Lower lobe of right lung (tissue), 2 donors: Measurements from ENCODE around the gene TPRA1. TPM values are rescaled to one million over a fixed set of nuclear protein-coding genes. Genes with fewer than 3 reads are reported as not detected.

ENCODE experiments used
- ATAC-seq, 2 donors: fragments of 200-7000 bp; cut with Tn5 transposase; one replicate each; pipeline ENCODE4 v1.9.1; 2020 to 2022; ENCODE audit warnings: mild to moderate bottlenecking in 2 of 2, moderate library complexity in 2 of 2
- DNase-seq: peaks from one replicate; pipeline ENCODE4 v3.0.0-alpha.2; 2020
- H3K27ac ChIP-seq: fragments of 200-600 bp; one replicate; pipeline ENCODE4 v1.8.0; 2022
- H3K27me3 ChIP-seq: fragments of 200-600 bp; one replicate; pipeline ENCODE4 v1.8.0; 2022; ENCODE audit warnings: low read depth
- H3K36me3 ChIP-seq: fragments of 200-600 bp; one replicate; pipeline ENCODE4 v1.8.0; 2022; ENCODE audit warnings: mild to moderate bottlenecking
- H3K4me1 ChIP-seq: fragments of 200-600 bp; one replicate; pipeline ENCODE4 v1.8.0; 2022
- H3K4me3 ChIP-seq: fragments of 200-600 bp; one replicate; pipeline ENCODE4 v1.8.0; 2022; ENCODE audit warnings: mild to moderate bottlenecking
- H3K9me3 ChIP-seq: fragments of 200-600 bp; one replicate; pipeline ENCODE4 v1.8.0; 2022
- intact Hi-C: fragments of 100-400 bp; cut with DNase I; formaldehyde crosslinking; loops from one replicate; pipeline ENCODE4 v1.11.0; 2022
- total RNA-seq: library from RNA; stranded (reverse); fragmentation: NEBNext Ultra II Directional; extraction: Animal tissue kit (Norgen Biotek cat#: 25700); gene quantifications from one replicate; pipeline ENCODE4 v1.2.1, GENCODE V29; 2021
- TF ChIP-seq, protein P1 (sequence below): fragments of 200-600 bp; IDR thresholded peaks from one replicate; pipeline ENCODE4 v1.8.0; 2022; ENCODE audit warnings: antibody characterized with exemption, mild to moderate bottlenecking
- donor health status: DM: no; HTN: yes; CAD: no; lungs with severe emphysema.

The TPRA1 gene
- total RNA-seq, 1 donor from 2014 or later, result 38.8 TPM

DNA sequence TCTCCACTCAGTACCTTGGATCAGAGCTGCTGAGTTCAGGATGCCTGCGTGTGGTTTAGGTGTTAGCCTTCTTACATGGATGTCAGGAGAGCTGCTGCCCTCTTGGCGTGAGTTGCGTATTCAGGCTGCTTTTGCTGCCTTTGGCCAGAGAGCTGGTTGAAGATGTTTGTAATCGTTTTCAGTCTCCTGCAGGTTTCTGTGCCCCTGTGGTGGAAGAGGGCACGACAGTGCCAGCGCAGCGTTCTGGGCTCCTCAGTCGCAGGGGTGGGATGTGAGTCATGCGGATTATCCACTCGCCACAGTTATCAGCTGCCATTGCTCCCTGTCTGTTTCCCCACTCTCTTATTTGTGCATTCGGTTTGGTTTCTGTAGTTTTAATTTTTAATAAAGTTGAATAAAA is 31.5 kb upstream of the TPRA1 start:
- no peaks in the 10 kb centered on the region for H3K9me3 ChIP-seq
- H3K36me3 ChIP-seq, result peaks cover 37% of the 10 kb centered on the region
- intact Hi-C loops, result no loop called here
- no peaks in the 10 kb centered on the region for H3K27me3 ChIP-seq
- DNase-seq, result no peak
- H3K27ac ChIP-seq, result no peak overlapping the region
- no peaks in the 10 kb centered on the region for H3K4me1 ChIP-seq
- ATAC-seq, result no peak
- H3K4me3 ChIP-seq, result no peak overlapping the region
- TF ChIP-seq, protein P1, sequence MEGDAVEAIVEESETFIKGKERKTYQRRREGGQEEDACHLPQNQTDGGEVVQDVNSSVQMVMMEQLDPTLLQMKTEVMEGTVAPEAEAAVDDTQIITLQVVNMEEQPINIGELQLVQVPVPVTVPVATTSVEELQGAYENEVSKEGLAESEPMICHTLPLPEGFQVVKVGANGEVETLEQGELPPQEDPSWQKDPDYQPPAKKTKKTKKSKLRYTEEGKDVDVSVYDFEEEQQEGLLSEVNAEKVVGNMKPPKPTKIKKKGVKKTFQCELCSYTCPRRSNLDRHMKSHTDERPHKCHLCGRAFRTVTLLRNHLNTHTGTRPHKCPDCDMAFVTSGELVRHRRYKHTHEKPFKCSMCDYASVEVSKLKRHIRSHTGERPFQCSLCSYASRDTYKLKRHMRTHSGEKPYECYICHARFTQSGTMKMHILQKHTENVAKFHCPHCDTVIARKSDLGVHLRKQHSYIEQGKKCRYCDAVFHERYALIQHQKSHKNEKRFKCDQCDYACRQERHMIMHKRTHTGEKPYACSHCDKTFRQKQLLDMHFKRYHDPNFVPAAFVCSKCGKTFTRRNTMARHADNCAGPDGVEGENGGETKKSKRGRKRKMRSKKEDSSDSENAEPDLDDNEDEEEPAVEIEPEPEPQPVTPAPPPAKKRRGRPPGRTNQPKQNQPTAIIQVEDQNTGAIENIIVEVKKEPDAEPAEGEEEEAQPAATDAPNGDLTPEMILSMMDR, result no peak

DNA sequence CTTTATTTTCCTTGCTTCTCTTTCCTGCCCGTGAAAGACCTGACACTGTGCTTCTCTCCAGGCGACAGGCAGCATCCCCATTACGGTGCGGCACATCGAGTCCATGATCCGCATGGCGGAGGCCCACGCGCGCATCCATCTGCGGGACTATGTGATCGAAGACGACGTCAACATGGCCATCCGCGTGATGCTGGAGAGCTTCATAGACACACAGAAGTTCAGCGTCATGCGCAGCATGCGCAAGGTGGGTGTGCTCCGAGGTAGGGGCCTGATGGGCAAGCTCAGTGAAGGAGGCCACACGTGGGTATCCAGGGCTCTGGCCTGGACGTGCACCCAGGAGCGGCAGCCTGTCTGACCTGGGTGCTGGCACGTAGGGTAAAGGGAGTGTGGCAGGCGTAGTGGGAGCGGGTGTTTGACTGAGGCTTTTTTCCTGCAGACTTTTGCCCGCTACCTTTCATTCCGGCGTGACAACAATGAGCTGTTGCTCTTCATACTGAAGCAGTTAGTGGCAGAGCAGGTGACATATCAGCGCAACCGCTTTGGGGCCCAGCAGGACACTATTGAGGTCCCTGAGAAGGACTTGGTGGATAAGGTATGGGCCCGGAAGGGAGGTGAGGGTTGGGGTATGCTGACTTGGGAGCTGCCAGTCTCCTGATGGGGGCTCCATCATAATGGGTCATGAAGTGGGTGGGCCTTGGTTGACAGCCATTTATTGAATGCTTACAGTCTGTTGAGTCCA is 30.3 kb upstream of the TPRA1 start:
- Histone ChIP-seq H3K36me3 (peaks cover 45% of the 10 kb centered on the region), H3K4me1 (no peaks in the 10 kb centered on the region), H3K9me3 (no peaks in the 10 kb centered on the region), H3K27me3 (no peaks in the 10 kb centered on the region), H3K4me3 (no peak overlapping the region), H3K27ac (no peak overlapping the region)
- no peak for ATAC-seq
- TF ChIP-seq, protein P1, result no peak
- intact Hi-C loops, result no loop called here
- no peak for DNase-seq

DNA sequence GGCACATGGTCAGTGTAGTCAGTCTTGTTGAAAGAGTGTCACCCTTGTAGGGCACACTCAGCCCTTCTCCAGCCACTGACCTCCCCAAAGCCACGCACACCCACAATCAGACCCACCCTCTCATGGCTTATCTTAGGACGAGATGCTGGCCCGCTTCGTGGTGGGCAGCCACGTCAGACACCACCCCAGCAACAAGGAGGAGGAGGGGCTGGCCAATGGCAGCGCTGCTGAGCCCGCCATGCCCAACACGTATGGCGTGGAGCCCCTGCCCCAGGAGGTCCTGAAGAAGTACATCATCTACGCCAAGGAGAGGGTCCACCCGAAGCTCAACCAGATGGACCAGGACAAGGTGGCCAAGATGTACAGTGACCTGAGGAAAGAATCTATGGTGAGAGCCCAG is 28.4 kb upstream of the TPRA1 start:
- intact Hi-C loops, result no loop called here
- no peak for ATAC-seq
- Histone ChIP-seq H3K4me3 (no peak overlapping the region), H3K9me3 (no peaks in the 10 kb centered on the region), H3K27ac (no peak overlapping the region), H3K4me1 (no peaks in the 10 kb centered on the region), H3K27me3 (no peaks in the 10 kb centered on the region), H3K36me3 (peaks cover 45% of the 10 kb centered on the region)
- DNase-seq, result no peak
- TF ChIP-seq, protein P1, result no peak

DNA sequence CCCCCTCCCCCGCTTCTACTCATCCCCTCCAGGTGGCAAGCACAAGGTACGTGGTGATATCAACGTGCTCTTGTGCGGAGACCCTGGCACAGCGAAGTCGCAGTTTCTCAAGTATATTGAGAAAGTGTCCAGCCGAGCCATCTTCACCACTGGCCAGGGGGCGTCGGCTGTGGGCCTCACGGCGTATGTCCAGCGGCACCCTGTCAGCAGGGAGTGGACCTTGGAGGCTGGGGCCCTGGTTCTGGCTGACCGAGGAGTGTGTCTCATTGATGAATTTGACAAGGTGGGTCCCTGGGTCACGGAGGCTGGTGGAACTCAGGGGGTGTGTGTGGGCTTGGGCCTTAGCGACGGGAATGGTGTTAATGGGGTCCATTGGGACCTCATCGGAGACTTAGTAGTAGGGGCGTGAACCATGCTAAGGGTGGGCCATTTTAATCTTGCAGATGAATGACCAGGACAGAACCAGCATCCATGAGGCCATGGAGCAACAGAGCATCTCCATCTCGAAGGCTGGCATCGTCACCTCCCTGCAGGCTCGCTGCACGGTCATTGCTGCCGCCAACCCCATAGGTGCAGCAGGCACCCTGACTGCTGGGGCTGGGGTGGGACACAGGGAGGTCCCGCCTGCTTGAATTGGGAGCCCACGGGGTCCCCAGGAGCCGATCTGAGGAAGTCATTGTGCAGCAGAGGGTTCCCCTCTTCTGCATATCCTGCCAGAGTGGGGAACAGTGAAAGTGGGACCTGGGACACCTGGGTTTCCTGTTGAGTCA is 26.5 kb upstream of the TPRA1 start:
- Histone ChIP-seq H3K27me3 (no peaks in the 10 kb centered on the region), H3K4me3 (no peak overlapping the region), H3K27ac (no peak overlapping the region), H3K36me3 (peaks cover 43% of the 10 kb centered on the region), H3K9me3 (no peaks in the 10 kb centered on the region), H3K4me1 (no peaks in the 10 kb centered on the region)
- DNase-seq, result no peak
- intact Hi-C loops, result no loop called here
- TF ChIP-seq, protein P1, result no peak
- ATAC-seq, result no peak

DNA sequence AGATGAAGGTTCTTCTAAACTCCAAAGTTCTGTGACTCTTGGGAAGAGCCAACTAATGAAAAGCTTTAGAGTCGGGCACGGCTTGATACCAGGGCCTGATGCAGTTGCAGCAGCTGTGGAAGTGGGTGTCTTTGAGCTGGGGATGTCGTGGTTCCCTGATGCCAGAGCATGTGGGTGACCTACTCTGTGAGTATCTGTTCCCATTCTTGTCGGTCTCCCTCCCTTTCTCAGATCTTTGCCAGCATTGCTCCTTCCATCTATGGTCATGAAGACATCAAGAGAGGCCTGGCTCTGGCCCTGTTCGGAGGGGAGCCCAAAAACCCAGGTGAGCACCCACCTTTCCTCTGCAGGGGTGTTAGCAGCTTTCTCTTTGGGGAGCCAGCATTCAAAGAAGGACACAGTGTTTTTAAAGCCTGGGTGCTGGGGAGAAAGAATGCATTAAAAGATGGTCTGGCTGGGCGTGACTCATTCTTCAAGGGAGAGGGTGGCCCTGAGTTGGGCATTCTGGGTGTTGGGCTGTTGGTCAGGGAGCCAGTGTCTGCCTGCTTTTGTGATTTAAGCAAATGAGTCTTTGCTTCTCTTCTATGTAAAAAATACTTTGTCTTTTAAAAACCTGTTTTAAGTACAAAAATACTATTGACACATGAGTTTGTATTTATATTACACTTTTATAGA is 25.2 kb upstream of the TPRA1 start:
- Histone ChIP-seq H3K4me1 (no peaks in the 10 kb centered on the region), H3K27me3 (no peaks in the 10 kb centered on the region), H3K27ac (no peak overlapping the region), H3K9me3 (no peaks in the 10 kb centered on the region), H3K4me3 (no peak overlapping the region), H3K36me3 (peaks cover 33% of the 10 kb centered on the region)
- TF ChIP-seq, protein P1, result no peak
- intact Hi-C loops, result no loop called here
- ATAC-seq, result no peak
- no peak for DNase-seq
